Thoracic aorta (tissue), 2 donors: ENCODE data around the gene PPP2R5B. TPM values are rescaled to one million over a fixed set of nuclear protein-coding genes. Genes with fewer than 3 reads are reported as not detected.

ENCODE experiments used
- ATAC-seq: fragments of 150-250 bp; one replicate; pipeline ENCODE4 v1.8.0; 2017; ENCODE audit warnings: low read depth; ENCODE audit not compliant: insufficient number of reproducible peaks, low FRiP score
- DNase-seq: peaks from one replicate; pipeline ENCODE4 v3.0.0-alpha.2; 2020; ENCODE audit warnings: low spot score
- H3K27ac ChIP-seq, 2 donors: fragments of 200-600 bp; sonication (generic); 1 replicate in 1 of 2; 2 replicates in 1 of 2; pipeline ENCODE4 v1.5.1; 2016; ENCODE audit warnings: mild to moderate bottlenecking in 2 of 2, moderate library complexity in 2 of 2
- H3K27me3 ChIP-seq: fragments of 200-600 bp; sonication (generic); replicated peaks from 2 replicates; pipeline ENCODE4 v1.6.0; 2016; ENCODE audit warnings: mild to moderate bottlenecking; ENCODE audit not compliant: insufficient read depth
- H3K36me3 ChIP-seq: fragments of 200-600 bp; sonication (generic); one replicate; pipeline ENCODE4 v1.5.1; 2016
- H3K4me1 ChIP-seq, 2 donors: fragments of 200-600 bp; sonication (generic); 1 replicate in 1 of 2; 2 replicates in 1 of 2; pipeline versions ENCODE4 v1.5.1 to v1.6.0; 2016; ENCODE audit warnings: low read depth in 2 of 2, mild to moderate bottlenecking in 1 of 2; ENCODE audit not compliant: control insufficient read depth in 1 of 2
- H3K4me3 ChIP-seq: fragments of 200-600 bp; sonication (generic); 2 replicates; pipeline ENCODE4 v1.5.1; 2016; ENCODE audit warnings: mild to moderate bottlenecking
- H3K9me3 ChIP-seq: fragments of 200-600 bp; sonication (generic); 2 replicates; pipeline ENCODE4 v1.5.1; 2016
- CTCF ChIP-seq: fragments of 200-600 bp; sonication (generic); IDR thresholded peaks from one replicate; pipeline ENCODE4 v1.5.1; 2019; ENCODE audit warnings: antibody characterized with exemption
- total RNA-seq, 2 donors: library from RNA; depleted of rRNA; stranded (reverse); fragments of >200 nt; gene quantifications; one replicate each; pipeline versions ENCODE4 v1.1.0 to v1.2.3, GENCODE V29; 2016

PPP2R5B gene
- total RNA-seq, 2 donors from 2014 or later, result 21.0 to 38.2 TPM

- H3K27ac ChIP-seq, result peak overlapping the region in 1 of 2 donors; percentile 35
These were observed 44.1 kb upstream of the PPP2R5B start for GRCh38 chr11:64880240-64881001.

GRCh38 chr11:64881476-64881875 is 43.0 kb upstream of the PPP2R5B start:
- no peak overlapping the region for H3K4me3 ChIP-seq
- ATAC-seq (no peak), DNase-seq (no peak)
- H3K4me1 ChIP-seq, result peaks cover 7 to 49% of the 10 kb centered on the region in 2 donors
- TF ChIP-seq CTCF, result no peak
- no peaks in the 10 kb centered on the region for H3K27me3 ChIP-seq
- no peaks in the 10 kb centered on the region for H3K36me3 ChIP-seq
- no peaks in the 10 kb centered on the region for H3K9me3 ChIP-seq
- H3K27ac ChIP-seq, result peak overlapping the region; percentile 93 to 95

More at GRCh38 chr11:64880240-64881001, 44.1 kb upstream of the PPP2R5B start:
- no peak for TF ChIP-seq CTCF
- H3K4me1 ChIP-seq, result peaks cover 13 to 59% of the 10 kb centered on the region in 2 donors
- H3K27me3 ChIP-seq, result no peaks in the 10 kb centered on the region
- H3K36me3 ChIP-seq, result no peaks in the 10 kb centered on the region
- no peak overlapping the region for H3K4me3 ChIP-seq
- no peak for DNase-seq
- no peaks in the 10 kb centered on the region for H3K9me3 ChIP-seq
- ATAC-seq, result no peak

GRCh38 chr11:64882243-64882642 is 42.2 kb upstream of the PPP2R5B start:
- ATAC-seq, result peak; percentile 18
- H3K27ac ChIP-seq, result peak overlapping the region; percentile 93 to 95

GRCh38 chr11:64883575-64883974 is 40.9 kb upstream of the PPP2R5B start:
- DNase-seq (no peak), ATAC-seq (no peak)
- TF ChIP-seq CTCF, result no peak
- H3K9me3 ChIP-seq, result no peaks in the 10 kb centered on the region
- H3K4me3 ChIP-seq, result no peak overlapping the region
- H3K27ac ChIP-seq, result peak overlapping the region; percentile 93 to 95
- peaks cover 18 to 36% of the 10 kb centered on the region in 2 donors for H3K4me1 ChIP-seq
- H3K36me3 ChIP-seq, result no peaks in the 10 kb centered on the region
- no peaks in the 10 kb centered on the region for H3K27me3 ChIP-seq

More at GRCh38 chr11:64882243-64882642, 42.2 kb upstream of the PPP2R5B start:
- DNase-seq, result no peak
- H3K27me3 ChIP-seq, result no peaks in the 10 kb centered on the region
- H3K4me1 ChIP-seq, result peaks cover 7 to 41% of the 10 kb centered on the region in 2 donors
- H3K36me3 ChIP-seq, result no peaks in the 10 kb centered on the region
- TF ChIP-seq CTCF, result no peak
- no peak overlapping the region for H3K4me3 ChIP-seq
- no peaks in the 10 kb centered on the region for H3K9me3 ChIP-seq

- DNase-seq (no peak), ATAC-seq (no peak)
- TF ChIP-seq CTCF, result no peak
- H3K27ac ChIP-seq, result peak overlapping the region; percentile 93 to 95
- H3K36me3 ChIP-seq, result no peaks in the 10 kb centered on the region
- H3K9me3 ChIP-seq, result no peaks in the 10 kb centered on the region
- H3K27me3 ChIP-seq, result no peaks in the 10 kb centered on the region
- H3K4me1 ChIP-seq, result peaks cover 18 to 35% of the 10 kb centered on the region in 2 donors
- no peak overlapping the region for H3K4me3 ChIP-seq
These were observed 40.5 kb upstream of the PPP2R5B start for GRCh38 chr11:64884019-64884418.
